SK-N-SH treated with all-trans-retinoic acid at 6 μM for 48 hours (cell line): ENCODE data around the gene SMPDL3B.

ENCODE experiments used
- ATAC-seq: fragments of 200-7000 bp; cut with Tn5 transposase; 3 replicates; pipeline ENCODE4 v1.9.1; 2020; ENCODE audit warnings: mild to moderate bottlenecking, moderate library complexity
- ARNTL ChIP-seq: fragments of 450-650 bp; formaldehyde crosslinking; IDR thresholded peaks from 2 replicates; pipeline ENCODE4 v1.5.0; 2020; ENCODE audit warnings: low read depth, mild to moderate bottlenecking, moderate library complexity, borderline replicate concordance
- BACH2 ChIP-seq: fragments of 250-450 bp; sonication (Bioruptor Pico); IDR thresholded peaks from 2 replicates; pipeline ENCODE4 v1.9.0; 2021; ENCODE audit warnings: mild to moderate bottlenecking, borderline replicate concordance
- CSDC2 ChIP-seq: fragments of 250-450 bp; sonication (Bioruptor Pico); IDR thresholded peaks from 2 replicates; pipeline ENCODE4 v1.5.0; 2020; ENCODE audit warnings: mild to moderate bottlenecking, moderate library complexity
- ESRRG ChIP-seq: fragments of 250-450 bp; sonication (Bioruptor Pico); IDR thresholded peaks from 2 replicates; pipeline ENCODE4 v1.6.1; 2021; ENCODE audit warnings: mild to moderate bottlenecking
- GLIS3 ChIP-seq: fragments of 250-450 bp; sonication (Bioruptor Pico); IDR thresholded peaks from 2 replicates; pipeline ENCODE4 v1.5.0; 2020; ENCODE audit warnings: mild to moderate bottlenecking, moderate library complexity
- OSR1 ChIP-seq: fragments of 250-450 bp; sonication (Bioruptor Pico); IDR thresholded peaks from 2 replicates; pipeline ENCODE4 v1.8.0; 2022; ENCODE audit warnings: moderate library complexity, mild to moderate bottlenecking, inconsistent platforms
- PPARA ChIP-seq: fragments of 250-450 bp; sonication (Bioruptor Pico); IDR thresholded peaks from 2 replicates; pipeline ENCODE4 v1.5.0; 2020; ENCODE audit warnings: mild to moderate bottlenecking, borderline replicate concordance
- SNAI2 ChIP-seq: fragments of 250-450 bp; sonication (Bioruptor Pico); IDR thresholded peaks from 2 replicates; pipeline ENCODE4 v1.5.0; 2020; ENCODE audit warnings: mild to moderate bottlenecking, moderate library complexity
- TCF4 ChIP-seq: fragments of 250-450 bp; sonication (Bioruptor Pico); IDR thresholded peaks from 2 replicates; pipeline ENCODE4 v1.8.0; 2021; ENCODE audit warnings: mild to moderate bottlenecking, moderate library complexity, borderline replicate concordance
- TOX ChIP-seq: fragments of 250-450 bp; sonication (Bioruptor Pico); IDR thresholded peaks from 2 replicates; pipeline ENCODE4 v1.8.0; 2021; ENCODE audit warnings: mild to moderate bottlenecking, moderate library complexity, borderline replicate concordance
- ZC3H10 ChIP-seq: fragments of 250-450 bp; sonication (Bioruptor Pico); IDR thresholded peaks from 2 replicates; pipeline ENCODE4 v1.5.1; 2021; ENCODE audit warnings: mild to moderate bottlenecking, moderate library complexity
- ZFP30 ChIP-seq: fragments of 450-650 bp; formaldehyde crosslinking; IDR thresholded peaks from 2 replicates; pipeline ENCODE4 v1.5.0; 2022; ENCODE audit warnings: mild to moderate bottlenecking, moderate library complexity
- ZNF565 ChIP-seq: fragments of 450-650 bp; formaldehyde crosslinking; conservative IDR thresholded peaks from 2 replicates; pipeline ENCODE4 v1.5.0; 2020; ENCODE audit warnings: low read depth, mild to moderate bottlenecking, moderate library complexity
- ZNF70 ChIP-seq: fragments of 450-650 bp; formaldehyde crosslinking; IDR thresholded peaks from 2 replicates; pipeline ENCODE4 v1.5.0; 2020; ENCODE audit warnings: mild to moderate bottlenecking, moderate library complexity
- ZNF8 ChIP-seq: fragments of 450-650 bp; formaldehyde crosslinking; IDR thresholded peaks from 2 replicates; pipeline ENCODE4 v1.5.0; 2020; ENCODE audit warnings: mild to moderate bottlenecking, moderate library complexity
- TF ChIP-seq, protein P1 (sequence below): fragments of 250-450 bp; sonication (Bioruptor Pico); IDR thresholded peaks from 2 replicates; pipeline ENCODE4 v1.8.0; 2021; ENCODE audit warnings: low read depth, mild to moderate bottlenecking, moderate library complexity, borderline replicate concordance
- TF ChIP-seq, protein P2 (sequence below): fragments of 250-450 bp; sonication (Bioruptor Pico); IDR thresholded peaks from 2 replicates; pipeline ENCODE4 v1.8.0; 2020; ENCODE audit warnings: mild to moderate bottlenecking, moderate library complexity, borderline replicate concordance
- TF ChIP-seq, protein P3 (sequence below): fragments of 250-450 bp; sonication (Bioruptor Pico); IDR thresholded peaks from 2 replicates; pipeline ENCODE4 v1.5.1; 2021; ENCODE audit warnings: mild to moderate bottlenecking, moderate library complexity
- TF ChIP-seq, protein P4 (sequence below): fragments of 250-450 bp; sonication (Bioruptor Pico); IDR thresholded peaks from 2 replicates; pipeline ENCODE4 v1.5.1; 2020; ENCODE audit warnings: low read depth, mild to moderate bottlenecking, moderate library complexity
- TF ChIP-seq, protein P5 (sequence below): fragments of 250-450 bp; sonication (Bioruptor Pico); IDR thresholded peaks from 2 replicates; pipeline ENCODE4 v1.5.0; 2020; ENCODE audit warnings: mild to moderate bottlenecking, moderate library complexity

SMPDL3B gene

DNA sequence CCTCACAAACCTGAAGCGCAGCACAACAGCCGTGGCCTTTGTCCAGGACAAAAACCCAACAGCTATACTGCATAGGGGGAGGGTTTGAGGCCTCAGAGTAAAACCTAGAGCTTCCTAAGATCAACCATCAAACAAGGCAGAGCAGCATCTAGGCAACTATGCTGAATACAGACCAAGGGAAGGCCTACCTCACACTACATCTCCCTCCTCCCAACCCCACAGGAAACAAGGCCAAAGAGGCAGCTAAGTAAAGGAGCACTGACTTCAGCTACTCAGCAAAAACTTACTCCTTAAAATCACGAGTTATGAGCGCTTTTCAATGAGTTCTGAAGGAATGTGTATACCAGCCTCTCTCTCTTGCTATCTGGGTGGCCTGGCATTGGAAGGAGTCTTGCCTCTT is 37.3 kb downstream of the SMPDL3B start (continued):
- TF ChIP-seq, protein P1, sequence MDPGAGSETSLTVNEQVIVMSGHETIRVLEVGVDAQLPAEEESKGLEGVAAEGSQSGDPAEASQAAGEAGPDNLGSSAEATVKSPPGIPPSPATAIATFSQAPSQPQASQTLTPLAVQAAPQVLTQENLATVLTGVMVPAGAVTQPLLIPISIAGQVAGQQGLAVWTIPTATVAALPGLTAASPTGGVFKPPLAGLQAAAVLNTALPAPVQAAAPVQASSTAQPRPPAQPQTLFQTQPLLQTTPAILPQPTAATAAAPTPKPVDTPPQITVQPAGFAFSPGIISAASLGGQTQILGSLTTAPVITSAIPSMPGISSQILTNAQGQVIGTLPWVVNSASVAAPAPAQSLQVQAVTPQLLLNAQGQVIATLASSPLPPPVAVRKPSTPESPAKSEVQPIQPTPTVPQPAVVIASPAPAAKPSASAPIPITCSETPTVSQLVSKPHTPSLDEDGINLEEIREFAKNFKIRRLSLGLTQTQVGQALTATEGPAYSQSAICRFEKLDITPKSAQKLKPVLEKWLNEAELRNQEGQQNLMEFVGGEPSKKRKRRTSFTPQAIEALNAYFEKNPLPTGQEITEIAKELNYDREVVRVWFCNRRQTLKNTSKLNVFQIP (CRISPR knock-in tag) = no peak
- TF ChIP-seq ZNF70 (no peak), ZNF565 (CRISPR knock-in tag) (no peak), SNAI2 (CRISPR knock-in tag) (no peak), ZNF8 (no peak), CSDC2 (no peak), ESRRG (CRISPR knock-in tag) (no peak)
- TF ChIP-seq, protein P2, sequence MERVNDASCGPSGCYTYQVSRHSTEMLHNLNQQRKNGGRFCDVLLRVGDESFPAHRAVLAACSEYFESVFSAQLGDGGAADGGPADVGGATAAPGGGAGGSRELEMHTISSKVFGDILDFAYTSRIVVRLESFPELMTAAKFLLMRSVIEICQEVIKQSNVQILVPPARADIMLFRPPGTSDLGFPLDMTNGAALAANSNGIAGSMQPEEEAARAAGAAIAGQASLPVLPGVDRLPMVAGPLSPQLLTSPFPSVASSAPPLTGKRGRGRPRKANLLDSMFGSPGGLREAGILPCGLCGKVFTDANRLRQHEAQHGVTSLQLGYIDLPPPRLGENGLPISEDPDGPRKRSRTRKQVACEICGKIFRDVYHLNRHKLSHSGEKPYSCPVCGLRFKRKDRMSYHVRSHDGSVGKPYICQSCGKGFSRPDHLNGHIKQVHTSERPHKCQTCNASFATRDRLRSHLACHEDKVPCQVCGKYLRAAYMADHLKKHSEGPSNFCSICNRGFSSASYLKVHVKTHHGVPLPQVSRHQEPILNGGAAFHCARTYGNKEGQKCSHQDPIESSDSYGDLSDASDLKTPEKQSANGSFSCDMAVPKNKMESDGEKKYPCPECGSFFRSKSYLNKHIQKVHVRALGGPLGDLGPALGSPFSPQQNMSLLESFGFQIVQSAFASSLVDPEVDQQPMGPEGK = no peak

DNA sequence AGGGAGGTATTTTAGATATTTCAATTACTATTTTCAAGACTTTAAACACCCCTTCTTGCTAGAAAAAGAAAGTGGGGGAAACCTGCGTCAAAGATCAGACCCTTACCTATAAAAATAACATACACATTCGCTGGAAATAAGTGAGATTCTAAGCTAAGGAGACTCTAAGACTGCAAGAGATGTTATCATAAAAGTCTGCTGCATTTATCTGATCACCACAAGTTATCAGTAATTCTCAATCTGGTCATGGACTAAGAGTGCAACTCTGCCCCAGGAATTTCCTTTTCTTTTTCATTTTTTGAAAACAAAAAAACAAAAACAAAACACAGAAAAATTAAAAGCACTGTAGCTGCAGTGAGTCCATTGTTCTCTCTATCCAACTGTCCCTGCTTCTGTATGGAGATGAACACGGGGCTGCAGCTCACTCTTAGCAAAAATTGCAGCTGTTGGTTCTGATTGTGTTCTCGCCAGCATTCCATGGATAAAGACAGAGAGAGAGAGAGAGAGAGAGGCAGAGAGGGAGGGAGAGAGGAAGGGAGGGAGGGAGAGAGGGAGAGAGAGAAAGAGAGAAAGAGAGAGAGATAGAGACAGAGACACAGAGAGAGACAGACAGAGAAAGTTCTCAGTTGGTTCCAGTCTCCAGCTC is 39.1 kb downstream of the SMPDL3B start:
- no peak for ATAC-seq
- TF ChIP-seq BACH2 (CRISPR knock-in tag) = no peak
- TF ChIP-seq ZC3H10 (CRISPR knock-in tag) = no peak
- no peak for TF ChIP-seq OSR1 (CRISPR knock-in tag)
- TF ChIP-seq CSDC2 = no peak
- TF ChIP-seq, protein P3, sequence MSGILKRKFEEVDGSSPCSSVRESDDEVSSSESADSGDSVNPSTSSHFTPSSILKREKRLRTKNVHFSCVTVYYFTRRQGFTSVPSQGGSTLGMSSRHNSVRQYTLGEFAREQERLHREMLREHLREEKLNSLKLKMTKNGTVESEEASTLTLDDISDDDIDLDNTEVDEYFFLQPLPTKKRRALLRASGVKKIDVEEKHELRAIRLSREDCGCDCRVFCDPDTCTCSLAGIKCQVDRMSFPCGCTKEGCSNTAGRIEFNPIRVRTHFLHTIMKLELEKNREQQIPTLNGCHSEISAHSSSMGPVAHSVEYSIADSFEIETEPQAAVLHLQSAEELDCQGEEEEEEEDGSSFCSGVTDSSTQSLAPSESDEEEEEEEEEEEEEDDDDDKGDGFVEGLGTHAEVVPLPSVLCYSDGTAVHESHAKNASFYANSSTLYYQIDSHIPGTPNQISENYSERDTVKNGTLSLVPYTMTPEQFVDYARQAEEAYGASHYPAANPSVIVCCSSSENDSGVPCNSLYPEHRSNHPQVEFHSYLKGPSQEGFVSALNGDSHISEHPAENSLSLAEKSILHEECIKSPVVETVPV (CRISPR knock-in tag) = no peak
- no peak for TF ChIP-seq TCF4
- no peak for TF ChIP-seq ZFP30 (CRISPR knock-in tag)
- TF ChIP-seq ARNTL (CRISPR knock-in tag) = no peak
- no peak for TF ChIP-seq TOX (CRISPR knock-in tag)
- TF ChIP-seq, protein P2 = no peak
- no peak for TF ChIP-seq ZNF8

DNA sequence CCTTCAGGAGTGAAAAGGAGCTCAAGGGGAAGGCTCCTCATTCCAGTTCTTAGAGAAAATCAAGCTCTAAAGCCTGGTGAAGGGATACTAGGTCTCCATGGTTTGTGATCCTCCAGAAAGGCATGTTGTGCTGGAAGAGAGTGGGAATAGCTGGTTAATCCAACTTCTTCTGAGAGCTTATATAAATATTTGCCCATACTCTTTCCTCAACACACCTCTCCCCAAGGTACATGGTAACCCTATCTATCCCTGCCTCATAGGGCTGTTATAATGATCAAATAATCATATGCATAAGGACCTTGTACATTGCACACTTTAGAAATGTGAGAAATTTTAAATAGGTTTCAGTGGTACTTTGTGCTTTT is 39.6 kb downstream of the SMPDL3B start:
- TF ChIP-seq, protein P1 (CRISPR knock-in tag) = no peak
- no peak for TF ChIP-seq BACH2 (CRISPR knock-in tag)
- TF ChIP-seq, all 23 proteins: peak for 0

DNA sequence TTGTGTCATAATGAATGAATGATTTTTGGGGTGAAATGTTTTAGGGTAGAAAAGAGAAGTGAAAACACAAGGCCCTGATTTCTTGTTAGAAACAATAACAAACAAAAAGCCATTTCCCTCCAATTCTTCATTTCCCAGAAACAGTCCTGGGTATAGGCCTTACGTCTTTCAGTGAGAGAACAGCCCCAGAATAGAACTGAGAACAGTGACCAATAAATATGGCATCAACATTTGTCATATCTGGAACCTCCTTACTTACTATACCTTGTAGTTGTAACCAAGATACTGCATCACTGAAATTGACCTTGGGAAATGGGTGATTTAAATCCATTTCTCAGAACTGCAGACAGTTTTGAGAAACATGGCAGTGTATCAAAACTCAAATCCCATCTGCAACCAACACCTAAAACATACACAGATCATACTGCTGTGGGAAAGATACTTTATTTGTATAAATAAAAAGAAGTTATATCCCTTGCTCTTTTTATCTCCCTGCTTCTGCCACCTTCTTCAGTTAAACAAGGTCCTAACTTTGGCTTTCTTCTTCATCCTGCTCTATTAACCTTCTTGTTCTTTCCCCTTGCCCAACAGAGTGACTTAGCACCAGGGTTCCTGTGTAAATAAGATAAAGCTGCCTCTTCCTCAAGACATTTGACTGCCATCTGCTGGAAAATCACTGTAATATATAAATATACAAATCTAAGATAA is 44.5 kb downstream of the SMPDL3B start:
- ATAC-seq = peak; percentile 87
- TF ChIP-seq ZC3H10 (CRISPR knock-in tag) (no peak), ZFP30 (CRISPR knock-in tag) (no peak), PPARA (CRISPR knock-in tag) (no peak), ARNTL (CRISPR knock-in tag) (no peak), TCF4 (no peak), ESRRG (CRISPR knock-in tag) (no peak), CSDC2 (no peak), ZNF8 (no peak), GLIS3 (CRISPR knock-in tag) (no peak)
- TF ChIP-seq, protein P4, sequence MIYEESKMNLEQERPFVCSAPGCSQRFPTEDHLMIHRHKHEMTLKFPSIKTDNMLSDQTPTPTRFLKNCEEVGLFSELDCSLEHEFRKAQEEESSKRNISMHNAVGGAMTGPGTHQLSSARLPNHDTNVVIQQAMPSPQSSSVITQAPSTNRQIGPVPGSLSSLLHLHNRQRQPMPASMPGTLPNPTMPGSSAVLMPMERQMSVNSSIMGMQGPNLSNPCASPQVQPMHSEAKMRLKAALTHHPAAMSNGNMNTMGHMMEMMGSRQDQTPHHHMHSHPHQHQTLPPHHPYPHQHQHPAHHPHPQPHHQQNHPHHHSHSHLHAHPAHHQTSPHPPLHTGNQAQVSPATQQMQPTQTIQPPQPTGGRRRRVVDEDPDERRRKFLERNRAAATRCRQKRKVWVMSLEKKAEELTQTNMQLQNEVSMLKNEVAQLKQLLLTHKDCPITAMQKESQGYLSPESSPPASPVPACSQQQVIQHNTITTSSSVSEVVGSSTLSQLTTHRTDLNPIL = no peak
- TF ChIP-seq, protein P3 (CRISPR knock-in tag) = no peak
- TF ChIP-seq, protein P5, sequence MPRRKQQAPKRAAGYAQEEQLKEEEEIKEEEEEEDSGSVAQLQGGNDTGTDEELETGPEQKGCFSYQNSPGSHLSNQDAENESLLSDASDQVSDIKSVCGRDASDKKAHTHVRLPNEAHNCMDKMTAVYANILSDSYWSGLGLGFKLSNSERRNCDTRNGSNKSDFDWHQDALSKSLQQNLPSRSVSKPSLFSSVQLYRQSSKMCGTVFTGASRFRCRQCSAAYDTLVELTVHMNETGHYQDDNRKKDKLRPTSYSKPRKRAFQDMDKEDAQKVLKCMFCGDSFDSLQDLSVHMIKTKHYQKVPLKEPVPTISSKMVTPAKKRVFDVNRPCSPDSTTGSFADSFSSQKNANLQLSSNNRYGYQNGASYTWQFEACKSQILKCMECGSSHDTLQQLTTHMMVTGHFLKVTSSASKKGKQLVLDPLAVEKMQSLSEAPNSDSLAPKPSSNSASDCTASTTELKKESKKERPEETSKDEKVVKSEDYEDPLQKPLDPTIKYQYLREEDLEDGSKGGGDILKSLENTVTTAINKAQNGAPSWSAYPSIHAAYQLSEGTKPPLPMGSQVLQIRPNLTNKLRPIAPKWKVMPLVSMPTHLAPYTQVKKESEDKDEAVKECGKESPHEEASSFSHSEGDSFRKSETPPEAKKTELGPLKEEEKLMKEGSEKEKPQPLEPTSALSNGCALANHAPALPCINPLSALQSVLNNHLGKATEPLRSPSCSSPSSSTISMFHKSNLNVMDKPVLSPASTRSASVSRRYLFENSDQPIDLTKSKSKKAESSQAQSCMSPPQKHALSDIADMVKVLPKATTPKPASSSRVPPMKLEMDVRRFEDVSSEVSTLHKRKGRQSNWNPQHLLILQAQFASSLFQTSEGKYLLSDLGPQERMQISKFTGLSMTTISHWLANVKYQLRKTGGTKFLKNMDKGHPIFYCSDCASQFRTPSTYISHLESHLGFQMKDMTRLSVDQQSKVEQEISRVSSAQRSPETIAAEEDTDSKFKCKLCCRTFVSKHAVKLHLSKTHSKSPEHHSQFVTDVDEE (CRISPR knock-in tag) = no peak

More for the DNA sequence above, 39.6 kb downstream of the SMPDL3B start:
- ATAC-seq = no peak
